ENCODE results near the gene WDR27.
A peak's percentile ranks its signal among the peaks of the same experiment; 100 is the strongest.

WDR27 gene

DNA sequence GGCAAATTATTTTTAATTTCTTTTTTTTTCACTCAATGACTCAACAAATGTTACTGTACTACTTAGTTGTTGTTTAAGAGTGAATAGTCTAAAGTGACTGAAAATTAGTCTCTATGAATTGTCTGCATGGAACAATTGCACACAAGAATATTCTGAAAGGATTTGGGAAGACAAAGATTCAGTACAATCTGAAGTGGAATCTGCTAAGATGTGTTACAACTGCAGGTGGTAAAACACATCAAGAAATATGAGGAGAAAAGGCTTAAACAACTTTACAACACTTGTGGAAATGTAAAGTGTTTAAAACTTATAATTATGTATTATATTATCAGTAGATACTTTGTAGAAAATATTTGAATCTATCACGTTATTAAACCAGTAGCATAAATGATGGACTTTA, 193.4 kb downstream of the WDR27 start:
- no peak for DNase-seq
- in situ Hi-C loops (cut with MboI; ENCODE audit: low pct_unique_long_range_greater_than_20kb, low sequenced_read_pairs), result no loop called here

GRCh38 chr6:169503422-169504152, 198.2 kb downstream of the WDR27 start:
- no peak for DNase-seq
- in situ Hi-C loops (cut with MboI; ENCODE audit: low pct_unique_long_range_greater_than_20kb, low sequenced_read_pairs), result no loop called here

DNA sequence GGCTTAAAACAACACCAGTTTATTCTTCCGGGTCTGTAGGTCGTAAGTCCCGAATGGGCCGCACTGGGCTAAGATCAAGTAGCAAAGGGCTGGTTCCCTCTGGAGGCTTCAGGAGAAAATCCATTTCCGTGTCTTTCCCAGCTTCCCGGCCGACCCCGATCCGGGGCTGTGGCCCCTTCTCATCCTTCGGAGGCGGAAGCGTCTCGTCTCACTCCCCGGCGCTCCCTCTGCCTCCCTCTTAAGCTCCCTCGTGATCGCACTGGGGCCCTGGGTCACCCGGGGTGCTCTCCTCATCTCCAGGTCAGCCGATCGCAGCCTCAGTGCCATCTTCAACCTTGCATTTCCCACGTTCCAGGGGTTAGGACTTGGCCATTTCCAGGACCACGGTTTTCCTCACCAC, 199.4 kb downstream of the WDR27 start:
- in situ Hi-C loops (cut with MboI; ENCODE audit: low pct_unique_long_range_greater_than_20kb, low sequenced_read_pairs), result no loop called here
- DNase-seq, result no peak

DNA sequence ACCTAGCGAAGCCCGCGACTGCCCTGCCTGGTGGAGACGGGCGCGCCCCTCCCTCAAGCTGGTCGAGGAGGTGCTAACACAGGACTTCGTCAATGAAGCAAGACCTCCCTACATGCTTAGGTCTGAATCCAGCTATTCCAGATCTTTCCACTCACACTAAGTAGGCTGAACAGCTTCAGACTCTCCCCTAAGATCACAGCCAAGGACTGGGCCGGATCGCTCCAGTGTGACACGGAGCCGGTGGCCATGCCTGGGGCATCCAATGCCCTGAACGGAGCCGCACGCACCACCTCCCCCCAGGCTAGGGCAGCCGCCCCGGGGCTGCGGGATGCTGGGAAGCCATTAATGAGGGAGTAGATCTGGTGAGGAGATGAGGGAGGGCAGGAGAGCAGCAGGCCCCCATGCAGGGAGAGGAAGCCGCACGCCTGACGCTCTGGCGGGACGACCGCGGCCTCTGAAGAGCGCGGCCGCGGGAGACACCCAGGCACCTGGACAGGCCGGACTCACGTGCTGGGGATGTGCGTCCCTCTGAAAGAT, 200.0 kb downstream of the WDR27 start:
- in situ Hi-C loops (cut with MboI; ENCODE audit: low pct_unique_long_range_greater_than_20kb, low sequenced_read_pairs), result no loop called here
- DNase-seq, result no peak

DNA sequence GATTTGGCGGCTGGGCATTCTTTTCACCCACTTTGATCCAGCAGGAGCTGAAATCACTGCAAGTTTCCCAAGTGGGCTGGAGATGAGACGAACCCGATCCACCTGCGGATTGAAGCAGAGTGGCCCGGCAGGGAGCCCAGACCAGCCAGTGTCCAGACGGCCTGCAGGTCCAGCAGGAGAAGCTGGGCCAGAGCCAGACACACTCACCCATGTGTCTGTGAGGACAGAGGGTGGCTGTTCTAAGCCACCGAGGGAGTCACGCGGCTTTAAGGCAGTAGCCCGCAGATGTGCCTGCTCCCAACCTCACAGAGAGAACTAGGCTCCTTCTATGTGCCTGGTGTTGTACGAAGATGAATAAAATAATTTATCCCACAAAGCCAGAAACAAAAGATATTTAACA, 200.7 kb downstream of the WDR27 start:
- no peak for DNase-seq
- in situ Hi-C loops (cut with MboI; ENCODE audit: low pct_unique_long_range_greater_than_20kb, low sequenced_read_pairs), result no loop called here

DNA sequence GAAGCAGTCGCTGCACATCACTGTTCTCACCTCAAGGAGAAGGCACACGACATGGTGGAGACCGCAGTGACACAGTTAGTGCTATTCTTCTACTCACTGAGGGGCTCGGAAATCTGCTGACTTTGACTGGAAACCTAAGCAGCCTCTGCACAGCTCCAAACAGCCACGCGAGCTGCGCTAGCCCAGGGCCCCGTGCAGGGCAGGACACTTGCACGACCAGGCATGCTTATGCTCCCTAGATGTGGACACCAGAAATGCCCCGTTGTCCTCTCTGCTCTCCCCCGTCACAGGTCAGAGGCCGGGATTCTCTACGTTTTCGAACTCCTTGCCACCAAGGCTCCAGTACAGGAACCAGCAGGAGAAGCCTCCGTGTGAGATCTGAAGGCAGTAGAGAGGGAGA, 201.1 kb downstream of the WDR27 start:
- in situ Hi-C loops (cut with MboI; ENCODE audit: low pct_unique_long_range_greater_than_20kb, low sequenced_read_pairs), result no loop called here
- DNase-seq, result no peak

DNA sequence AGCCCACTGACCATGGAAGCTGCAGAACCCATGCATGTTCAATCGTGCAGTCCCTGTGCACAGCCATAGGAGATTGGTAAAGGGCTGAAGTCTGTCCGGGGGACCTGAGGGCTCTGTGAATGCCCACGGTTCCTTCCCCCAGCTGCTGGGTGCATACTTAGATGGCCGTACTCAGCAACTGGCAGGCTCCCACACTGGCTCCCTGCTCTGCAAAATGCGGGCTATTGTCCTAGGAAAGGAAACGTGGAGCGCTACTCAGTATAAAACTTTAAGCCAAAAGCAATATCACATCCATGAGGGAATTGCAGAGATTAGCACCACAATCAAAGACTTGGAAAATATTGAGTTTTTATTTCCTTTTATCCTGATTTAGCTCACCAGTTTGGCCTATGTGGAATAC, 202.0 kb downstream of the WDR27 start:
- in situ Hi-C loops (cut with MboI; ENCODE audit: low pct_unique_long_range_greater_than_20kb, low sequenced_read_pairs), result no loop called here
- no peak for DNase-seq

- no peak for DNase-seq
- in situ Hi-C loops (cut with MboI; ENCODE audit: low pct_unique_long_range_greater_than_20kb, low sequenced_read_pairs), result no loop called here
Measured at GRCh38 chr6:169498916-169499513, 202.8 kb downstream of the WDR27 start.

DNA sequence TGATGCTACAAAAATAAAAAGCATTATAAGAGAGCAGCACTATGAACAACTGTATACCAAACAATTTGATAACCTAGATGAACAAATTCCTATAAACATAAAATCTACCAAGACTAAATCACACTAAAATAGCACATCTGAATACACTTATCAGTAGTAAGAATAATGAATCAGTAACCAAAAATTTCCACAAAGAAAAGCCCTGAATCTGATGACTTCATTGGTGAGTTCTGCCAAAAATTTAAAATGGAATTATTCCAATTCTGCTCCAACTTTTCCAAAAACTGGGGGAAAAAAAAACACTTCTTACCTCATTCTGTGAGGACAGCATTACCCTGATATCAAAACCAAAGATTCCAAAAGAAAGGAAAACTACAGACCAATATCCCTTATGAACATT, 206.2 kb downstream of the WDR27 start:
- in situ Hi-C loops (cut with MboI; ENCODE audit: low pct_unique_long_range_greater_than_20kb, low sequenced_read_pairs), result no loop called here
- DNase-seq, result no peak

GRCh38 chr6:169494038-169494437, 207.8 kb downstream of the WDR27 start:
- DNase-seq, result no peak
- in situ Hi-C loops (cut with MboI; ENCODE audit: low pct_unique_long_range_greater_than_20kb, low sequenced_read_pairs), result no loop called here

DNA sequence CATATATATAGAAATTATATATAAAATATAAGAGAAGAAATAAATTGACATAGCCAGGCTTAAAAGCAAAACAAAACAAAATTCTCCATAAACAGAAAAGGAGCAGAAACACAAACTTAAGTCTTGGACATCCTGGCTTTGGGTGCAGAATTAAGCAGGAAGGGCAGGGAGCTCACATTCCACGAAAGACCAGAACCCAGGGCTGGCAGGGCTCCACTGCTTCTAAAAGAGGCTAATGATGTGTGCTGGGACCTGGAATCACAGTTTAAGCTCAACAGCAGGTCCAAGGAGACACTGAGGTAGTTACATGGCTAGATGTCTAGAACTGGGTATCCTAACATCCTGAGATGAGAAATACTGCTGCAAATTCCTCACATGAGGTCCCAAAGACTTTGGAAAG, 210.3 kb downstream of the WDR27 start:
- in situ Hi-C loops (cut with MboI; ENCODE audit: low pct_unique_long_range_greater_than_20kb, low sequenced_read_pairs), result no loop called here

DNA sequence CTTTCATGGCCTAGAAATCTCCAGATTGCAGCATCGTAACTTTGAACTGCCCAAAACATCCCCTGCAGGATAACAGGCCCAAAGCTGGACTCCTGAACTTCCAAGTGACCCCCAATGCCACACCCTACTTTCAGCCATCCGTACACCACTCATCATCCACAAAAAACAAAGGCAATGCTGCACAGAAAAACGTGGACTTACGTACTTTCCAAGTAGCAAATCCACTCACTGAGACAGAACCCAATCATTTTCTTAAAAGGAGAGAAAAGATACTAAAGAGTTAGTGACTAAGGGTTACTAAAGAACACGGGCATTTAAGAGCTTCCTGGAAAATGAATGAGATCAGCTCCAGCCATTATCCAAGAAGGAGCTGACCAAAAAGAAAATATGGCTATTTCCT, 211.0 kb downstream of the WDR27 start:
- no peak for DNase-seq
- in situ Hi-C loops (cut with MboI; ENCODE audit: low pct_unique_long_range_greater_than_20kb, low sequenced_read_pairs), result no loop called here

More for the DNA sequence above, 210.3 kb downstream of the WDR27 start:
- DNase-seq, result no peak

DNA sequence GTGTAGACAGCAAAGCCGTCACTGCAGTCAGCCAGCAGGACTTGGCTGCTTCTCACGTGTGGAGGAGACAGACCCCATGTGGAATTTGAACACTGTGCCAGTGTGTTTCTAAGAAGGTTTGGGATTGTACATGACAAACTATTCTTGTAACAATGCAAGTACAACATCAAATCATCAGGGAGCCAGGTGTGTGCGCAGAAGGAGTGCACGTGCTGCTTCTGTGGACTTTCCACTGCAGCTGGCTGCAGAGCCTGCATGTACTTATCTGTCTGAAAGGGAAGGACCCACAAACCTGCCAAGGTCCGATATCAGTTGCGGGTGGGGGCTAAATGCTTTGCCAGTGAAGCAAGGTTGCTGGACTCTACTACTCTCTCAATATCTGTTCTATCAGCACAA, 211.6 kb downstream of the WDR27 start:
- in situ Hi-C loops (cut with MboI; ENCODE audit: low pct_unique_long_range_greater_than_20kb, low sequenced_read_pairs), result no loop called here

GRCh38 chr6:169489563-169490245, 212.1 kb downstream of the WDR27 start:
- no peak for DNase-seq
- in situ Hi-C loops (cut with MboI; ENCODE audit: low pct_unique_long_range_greater_than_20kb, low sequenced_read_pairs), result no loop called here

More for the DNA sequence above, 211.6 kb downstream of the WDR27 start:
- DNase-seq, result no peak

- in situ Hi-C loops (cut with MboI; ENCODE audit: low pct_unique_long_range_greater_than_20kb, low sequenced_read_pairs), result no loop called here
- peak; percentile 8 for DNase-seq
Measured at GRCh38 chr6:169487579-169488436, 214.0 kb downstream of the WDR27 start.

DNA sequence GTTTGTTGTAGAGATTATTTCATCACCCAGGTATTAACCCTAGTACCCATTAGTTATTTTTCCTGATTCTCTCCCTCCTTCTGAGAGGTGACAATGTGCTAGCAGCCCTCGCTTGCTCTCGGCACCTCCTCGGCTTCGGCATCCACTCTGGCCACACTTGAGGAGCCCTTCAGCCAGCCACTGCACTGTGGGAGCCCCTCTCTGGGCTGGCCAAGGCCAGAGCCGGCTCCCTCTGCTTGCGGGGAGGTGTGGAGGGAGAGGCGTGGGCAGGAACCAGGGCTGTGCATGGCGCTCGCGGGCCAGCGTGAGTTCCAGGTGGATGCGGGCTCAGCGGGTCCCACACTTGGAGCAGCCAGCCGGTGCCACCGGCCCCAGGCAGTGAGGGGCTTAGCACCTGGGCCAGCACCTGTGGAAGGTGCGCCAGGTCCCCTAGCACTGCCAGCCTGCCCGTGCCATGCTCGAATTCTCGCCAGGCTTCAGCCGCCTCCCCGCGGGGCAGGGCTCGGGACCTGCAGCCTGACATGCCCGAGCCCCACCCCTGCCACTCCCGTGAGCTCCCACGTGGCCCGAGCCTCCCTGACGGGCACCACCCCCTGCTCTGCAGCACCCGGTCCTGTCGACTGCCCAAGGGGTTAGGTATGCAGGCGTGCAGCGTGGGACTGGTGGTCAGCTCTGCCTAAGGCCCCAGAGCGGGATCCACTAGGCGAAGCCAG, 221.9 kb downstream of the WDR27 start:
- in situ Hi-C loops (cut with MboI; ENCODE audit: low pct_unique_long_range_greater_than_20kb, low sequenced_read_pairs), result no loop called here

GRCh38 chr6:169474362-169474761, 227.5 kb downstream of the WDR27 start:
- no peak for DNase-seq
- in situ Hi-C loops (cut with MboI; ENCODE audit: low pct_unique_long_range_greater_than_20kb, low sequenced_read_pairs), result no loop called here

More for the DNA sequence above, 221.9 kb downstream of the WDR27 start:
- DNase-seq, result no peak

- no peak for DNase-seq
- in situ Hi-C loops (cut with MboI; ENCODE audit: low pct_unique_long_range_greater_than_20kb, low sequenced_read_pairs), result no loop called here
Measured at GRCh38 chr6:169473663-169474062, 228.2 kb downstream of the WDR27 start.
